Measurements from ENCODE around the gene HK2. TPM values are rescaled to one million over a fixed set of nuclear protein-coding genes. Genes with fewer than 3 reads are reported as not detected.

HK2 gene
- total RNA-seq, 1 donor from 2014 or later = 19.0 TPM

DNA sequence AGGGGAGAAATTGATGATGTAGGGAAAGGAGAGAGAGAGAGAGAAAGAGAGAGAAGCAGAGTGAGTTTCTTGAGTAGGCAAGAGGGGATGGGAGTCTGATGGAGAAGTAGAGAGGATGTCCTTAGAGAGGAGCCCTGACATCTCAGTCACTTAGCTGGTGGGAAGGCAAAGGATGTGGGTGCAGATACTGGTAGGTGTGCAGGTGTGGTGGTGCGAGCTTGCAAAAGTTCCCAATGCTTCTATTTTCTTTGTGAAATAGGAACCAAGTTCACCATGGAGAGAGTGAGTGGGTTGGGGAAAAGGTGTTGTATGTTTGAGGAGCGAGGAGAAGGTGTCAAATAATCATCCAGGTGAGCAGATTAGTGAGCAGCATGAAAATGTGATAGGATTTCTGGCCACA is 98.0 kb downstream of the HK2 start:
- Histone ChIP-seq H3K27me3 (ENCODE audit: low read depth) (peaks cover 5% of the 10 kb centered on the region), H3K36me3 (no peaks in the 10 kb centered on the region), H3K9me3 (replicated peaks) (no peaks in the 10 kb centered on the region), H3K4me1 (no peaks in the 10 kb centered on the region), H3K4me3 (no peak overlapping the region), H3K27ac (replicated peaks) (no peak overlapping the region)
- intact Hi-C loops (cut with micrococcal nuclease) = no loop called here
- TF ChIP-seq, protein P1, sequence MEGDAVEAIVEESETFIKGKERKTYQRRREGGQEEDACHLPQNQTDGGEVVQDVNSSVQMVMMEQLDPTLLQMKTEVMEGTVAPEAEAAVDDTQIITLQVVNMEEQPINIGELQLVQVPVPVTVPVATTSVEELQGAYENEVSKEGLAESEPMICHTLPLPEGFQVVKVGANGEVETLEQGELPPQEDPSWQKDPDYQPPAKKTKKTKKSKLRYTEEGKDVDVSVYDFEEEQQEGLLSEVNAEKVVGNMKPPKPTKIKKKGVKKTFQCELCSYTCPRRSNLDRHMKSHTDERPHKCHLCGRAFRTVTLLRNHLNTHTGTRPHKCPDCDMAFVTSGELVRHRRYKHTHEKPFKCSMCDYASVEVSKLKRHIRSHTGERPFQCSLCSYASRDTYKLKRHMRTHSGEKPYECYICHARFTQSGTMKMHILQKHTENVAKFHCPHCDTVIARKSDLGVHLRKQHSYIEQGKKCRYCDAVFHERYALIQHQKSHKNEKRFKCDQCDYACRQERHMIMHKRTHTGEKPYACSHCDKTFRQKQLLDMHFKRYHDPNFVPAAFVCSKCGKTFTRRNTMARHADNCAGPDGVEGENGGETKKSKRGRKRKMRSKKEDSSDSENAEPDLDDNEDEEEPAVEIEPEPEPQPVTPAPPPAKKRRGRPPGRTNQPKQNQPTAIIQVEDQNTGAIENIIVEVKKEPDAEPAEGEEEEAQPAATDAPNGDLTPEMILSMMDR (IDR thresholded peaks at IDR 0.05; ENCODE audit: borderline replicate concordance) = no peak
- no peak for DNase-seq

DNA sequence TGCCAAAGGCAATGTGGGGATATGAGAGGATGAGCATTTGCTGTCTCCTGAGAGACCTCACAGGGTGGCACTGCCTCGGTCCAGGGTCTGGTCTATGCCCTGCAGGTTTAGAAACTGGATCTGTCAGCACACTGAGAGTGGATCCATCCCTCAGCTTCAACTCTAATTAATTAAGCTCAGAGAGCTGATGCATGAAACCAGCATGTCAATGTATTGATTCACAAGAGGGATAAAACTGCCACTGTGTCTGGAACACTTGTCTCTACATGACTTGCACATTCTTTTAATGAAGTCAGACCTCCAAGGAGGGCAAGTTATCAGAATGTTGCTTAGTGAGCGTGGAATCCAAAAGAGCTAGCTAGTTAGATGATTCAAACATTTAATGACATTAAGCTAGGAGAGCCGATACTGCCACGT is 102.1 kb downstream of the HK2 start:
- TF ChIP-seq, protein P1 (IDR thresholded peaks at IDR 0.05; ENCODE audit: borderline replicate concordance) = no peak
- intact Hi-C loops (cut with micrococcal nuclease) = no loop called here
- no peak for DNase-seq
- peaks cover 5% of the 10 kb centered on the region for H3K27me3 ChIP-seq (ENCODE audit: low read depth)
- H3K36me3 ChIP-seq = no peaks in the 10 kb centered on the region
- no peaks in the 10 kb centered on the region for H3K4me1 ChIP-seq
- no peak overlapping the region for H3K4me3 ChIP-seq
- H3K27ac ChIP-seq (replicated peaks) = no peak overlapping the region
- H3K9me3 ChIP-seq (replicated peaks) = no peaks in the 10 kb centered on the region

DNA sequence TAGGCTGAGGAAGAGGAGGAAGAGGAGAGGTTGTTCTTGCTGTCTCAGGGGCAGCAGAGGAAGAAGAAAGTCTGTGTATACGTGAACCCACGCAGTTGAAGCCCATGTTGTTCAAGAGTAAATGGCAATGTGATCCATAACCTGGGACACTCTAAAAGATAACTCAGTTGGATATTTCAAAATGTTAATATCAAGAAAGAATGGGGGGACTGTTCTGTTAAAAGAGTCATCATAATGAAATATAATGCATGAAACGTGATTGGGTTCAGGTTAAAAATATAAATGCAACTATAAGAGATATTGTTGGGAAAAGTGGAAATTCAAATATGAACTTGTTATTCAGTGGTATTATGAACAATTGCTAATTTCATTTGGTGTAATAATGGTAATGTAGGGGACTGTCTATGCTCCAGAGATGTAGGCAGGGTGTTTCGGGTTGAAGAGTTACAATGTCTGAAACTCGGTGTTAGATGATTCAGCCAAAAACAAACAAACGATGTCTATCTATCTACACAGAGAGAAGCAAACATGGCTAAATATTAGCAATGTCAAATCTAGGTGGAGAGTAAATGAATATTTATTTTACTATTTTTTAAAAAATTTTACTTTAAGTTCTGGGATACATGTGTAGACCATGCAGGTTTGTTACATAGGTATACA is 103.4 kb downstream of the HK2 start:
- Histone ChIP-seq H3K27me3 (ENCODE audit: low read depth) (peaks cover 5% of the 10 kb centered on the region), H3K36me3 (no peaks in the 10 kb centered on the region), H3K9me3 (replicated peaks) (no peaks in the 10 kb centered on the region), H3K4me1 (no peaks in the 10 kb centered on the region), H3K27ac (replicated peaks) (no peak overlapping the region), H3K4me3 (no peak overlapping the region)
- DNase-seq = no peak
- TF ChIP-seq, protein P1 (IDR thresholded peaks at IDR 0.05; ENCODE audit: borderline replicate concordance) = no peak
- intact Hi-C loops (cut with micrococcal nuclease) = no loop called here

DNA sequence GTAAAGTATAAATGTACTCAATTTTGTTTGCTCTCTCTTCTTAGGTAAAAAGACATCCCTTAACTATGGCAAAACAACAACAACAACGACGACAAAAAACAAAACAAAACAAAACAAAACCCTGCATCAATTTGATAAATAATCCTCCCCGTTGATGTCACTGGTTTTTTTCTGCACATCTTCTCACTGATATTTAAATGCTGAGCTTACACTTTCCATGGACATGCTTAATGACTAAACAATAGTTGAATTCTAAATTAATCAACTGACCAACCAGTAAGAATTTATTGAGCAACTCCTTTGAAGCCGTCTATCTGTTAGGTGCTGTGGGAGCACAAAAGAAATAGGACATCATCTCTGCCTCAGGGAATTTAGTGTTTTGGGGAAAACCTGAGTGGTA is 104.3 kb downstream of the HK2 start:
- peaks cover 5% of the 10 kb centered on the region for H3K27me3 ChIP-seq (ENCODE audit: low read depth)
- intact Hi-C loops (cut with micrococcal nuclease) = no loop called here
- no peak overlapping the region for H3K27ac ChIP-seq (replicated peaks)
- no peaks in the 10 kb centered on the region for H3K4me1 ChIP-seq
- no peak for DNase-seq
- H3K9me3 ChIP-seq (replicated peaks) = no peaks in the 10 kb centered on the region
- TF ChIP-seq, protein P1 (IDR thresholded peaks at IDR 0.05; ENCODE audit: borderline replicate concordance) = no peak
- no peaks in the 10 kb centered on the region for H3K36me3 ChIP-seq
- H3K4me3 ChIP-seq = no peak overlapping the region

DNA sequence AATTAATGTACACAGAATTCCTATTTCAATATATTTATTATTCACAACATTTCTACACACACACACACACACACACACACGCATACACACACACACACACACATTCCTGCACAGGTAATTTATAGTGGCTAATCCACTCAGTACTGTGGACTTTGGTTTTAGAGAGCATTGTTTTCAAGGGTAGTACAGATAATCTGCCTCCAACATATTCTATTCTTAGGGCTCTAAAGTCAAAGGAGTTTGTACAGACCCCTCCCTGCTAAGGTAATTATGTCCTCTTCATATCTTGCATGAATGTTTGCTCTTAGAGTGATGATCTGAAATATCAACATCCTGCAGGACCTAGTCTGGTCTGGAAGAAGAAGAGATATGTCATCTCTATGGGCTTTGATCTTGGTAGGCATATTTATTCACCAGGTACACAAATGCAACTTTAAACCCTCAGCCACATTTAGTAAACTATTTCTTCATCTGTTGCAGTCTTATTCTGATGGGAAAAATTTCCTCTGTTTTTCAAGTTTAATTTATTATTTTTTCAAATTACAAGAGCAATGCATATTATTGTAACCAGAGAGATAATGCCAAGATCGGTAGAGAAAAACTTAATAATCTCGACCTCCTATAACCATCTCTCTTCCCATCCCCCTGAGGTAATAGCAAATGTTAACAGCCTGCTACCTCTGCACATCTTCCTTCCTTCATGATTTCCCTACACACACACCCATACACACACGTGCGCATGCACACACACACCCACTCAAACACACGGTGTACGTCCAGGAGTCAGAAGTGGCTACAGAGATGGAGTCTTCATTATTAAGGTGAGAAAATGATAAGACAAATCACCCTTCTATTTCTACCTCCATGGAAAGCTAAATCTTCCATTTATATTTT is 106.2 kb downstream of the HK2 start:
- intact Hi-C loops (cut with micrococcal nuclease) = no loop called here
- TF ChIP-seq, protein P1 (IDR thresholded peaks at IDR 0.05; ENCODE audit: borderline replicate concordance) = no peak
- no peaks in the 10 kb centered on the region for H3K36me3 ChIP-seq
- no peak overlapping the region for H3K27ac ChIP-seq (replicated peaks)
- no peak for DNase-seq
- no peaks in the 10 kb centered on the region for H3K4me1 ChIP-seq
- no peaks in the 10 kb centered on the region for H3K9me3 ChIP-seq (replicated peaks)
- H3K27me3 ChIP-seq (ENCODE audit: low read depth) = peaks cover 5% of the 10 kb centered on the region
- no peak overlapping the region for H3K4me3 ChIP-seq
